Naive thymus-derived CD8-positive, alpha-beta T cell (primary cell): Measurements from ENCODE around the gene SIPA1L2. TPM values are rescaled to one million over a fixed set of nuclear protein-coding genes. Genes with fewer than 3 reads are reported as not detected.

Experiments
- polyA plus RNA-seq, 3 donors: library from polyadenylated mRNA; unstranded; fragments of 300-500 nt; fragmentation: Illumina TruSeq; gene quantifications; one replicate each; pipeline ENCODE4 v1.2.3, GENCODE V29; 2021
- total RNA-seq, 8 experiments: library from RNA in 2 of 8; stranded (reverse) in 2 of 8; gene quantifications; one replicate each; pipeline ENCODE4 v1.2.3 and lab custom pipeline; 2021 to 2026

SIPA1L2 gene
- total and polyA plus RNA-seq, 5 experiments from 2014 or later: 0.08 to 0.16 (median 0.08) TPM; not detected in 2

Other genes with a start within 250 kb of the SIPA1L2 start
- gene MAP10, start 175.3 kb upstream of the SIPA1L2 start, total RNA-seq: 1 to 10 TPM; 5.0 to 5.7 TPM
- gene MAP10, start 175.3 kb upstream of the SIPA1L2 start, polyA plus RNA-seq: 1 to 10 TPM; 1.5 to 2.1 (median 1.9) TPM